ENCODE results near the gene TIAM2.

Gene TIAM2

GRCh38 chr6:155075930-155076695 lies 81.0 kb downstream of the TIAM2 start:
- no peak for TF ChIP-seq POLR2A (IDR thresholded peaks at IDR 0.05; ENCODE audit: low read depth, low read length)
- TF ChIP-seq TAF1 (IDR thresholded peaks at IDR 0.05; ENCODE audit: borderline replicate concordance, low read depth, low read length), result no peak
- no peak for TF ChIP-seq POLR2AphosphoS5 (IDR thresholded peaks at IDR 0.05; ENCODE audit: low read depth, low read length)
- DNase-seq (ENCODE audit: insufficient read length) (no peak), FAIRE-seq (no peak)

- DNase-seq (ENCODE audit: insufficient read length) (no peak), FAIRE-seq (no peak)
- TF ChIP-seq POLR2AphosphoS5 (IDR thresholded peaks at IDR 0.05; ENCODE audit: low read depth, low read length) (no peak), POLR2A (IDR thresholded peaks at IDR 0.05; ENCODE audit: low read depth, low read length) (no peak), TAF1 (IDR thresholded peaks at IDR 0.05; ENCODE audit: borderline replicate concordance, low read depth, low read length) (no peak)
Measured at GRCh38 chr6:155077331-155077730, 82.2 kb downstream of the TIAM2 start.

DNA sequence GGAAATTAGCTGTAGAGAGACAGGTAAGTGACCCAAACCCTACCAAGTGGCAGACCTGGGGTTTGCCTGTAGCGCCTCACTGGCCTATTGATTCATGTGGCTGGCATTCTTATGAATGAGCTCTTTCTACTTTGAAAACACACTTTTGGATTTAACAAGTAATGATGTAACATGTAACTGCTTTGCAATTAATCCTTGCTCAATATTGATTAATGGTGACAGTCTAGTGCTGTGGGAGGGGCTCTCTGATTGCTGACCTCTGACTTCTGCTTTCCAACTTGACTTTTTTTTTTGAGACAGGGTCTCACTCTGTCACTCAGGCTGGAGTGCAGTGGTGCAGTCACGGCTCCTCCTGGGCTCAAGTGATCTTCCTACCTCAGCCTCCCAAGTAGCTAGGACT lies 82.7 kb downstream of the TIAM2 start:
- DNase-seq (ENCODE audit: insufficient read length) (no peak), FAIRE-seq (no peak)
- no peak for TF ChIP-seq POLR2A (IDR thresholded peaks at IDR 0.05; ENCODE audit: low read depth, low read length)
- TF ChIP-seq POLR2AphosphoS5 (IDR thresholded peaks at IDR 0.05; ENCODE audit: low read depth, low read length), result no peak
- no peak for TF ChIP-seq TAF1 (IDR thresholded peaks at IDR 0.05; ENCODE audit: borderline replicate concordance, low read depth, low read length)

DNA sequence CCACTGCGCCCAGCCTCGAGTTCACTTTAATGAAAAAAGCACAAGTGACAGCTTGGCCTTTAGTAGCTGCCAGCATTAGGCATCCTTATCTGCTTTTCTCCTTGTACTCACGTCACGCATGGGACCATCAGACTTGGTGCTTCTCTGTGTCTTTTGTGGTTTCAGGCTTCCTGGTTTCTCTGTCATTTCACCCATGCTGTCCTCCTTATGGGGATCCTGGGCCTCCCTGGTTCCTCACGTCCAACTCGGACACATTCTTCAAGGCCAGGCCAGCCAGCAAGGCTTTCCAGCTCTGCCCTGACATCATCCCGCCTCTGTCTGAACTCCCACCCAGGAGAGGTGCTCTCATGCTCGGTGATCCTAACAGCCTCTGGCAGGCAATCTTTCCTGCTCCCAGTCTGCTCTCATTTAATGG lies 83.2 kb downstream of the TIAM2 start:
- FAIRE-seq (no peak), DNase-seq (ENCODE audit: insufficient read length) (no peak)
- no peak for TF ChIP-seq POLR2AphosphoS5 (IDR thresholded peaks at IDR 0.05; ENCODE audit: low read depth, low read length)
- TF ChIP-seq POLR2A (IDR thresholded peaks at IDR 0.05; ENCODE audit: low read depth, low read length), result no peak
- TF ChIP-seq TAF1 (IDR thresholded peaks at IDR 0.05; ENCODE audit: borderline replicate concordance, low read depth, low read length), result no peak

DNA sequence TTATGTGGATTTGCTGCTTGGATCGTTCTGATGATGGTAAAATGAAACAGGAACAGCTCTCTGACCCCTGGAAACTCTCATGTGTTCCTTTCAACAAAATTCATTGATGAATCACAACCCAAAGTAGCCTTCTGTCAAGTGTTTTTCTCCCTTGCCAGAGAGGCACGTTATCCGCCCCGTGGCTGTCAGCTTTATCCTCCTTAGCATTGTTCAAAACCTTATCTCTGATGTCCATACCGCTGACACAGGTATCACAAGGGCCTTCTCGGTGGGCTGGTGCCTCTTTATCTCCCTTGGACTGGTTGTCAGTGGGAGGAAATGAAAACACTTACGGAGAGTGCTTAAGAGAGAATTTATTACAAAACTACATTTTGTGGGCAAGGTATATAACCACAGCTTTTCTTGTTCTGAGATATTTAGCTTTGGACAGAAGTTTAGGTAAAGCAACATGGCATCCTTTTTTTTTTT lies 84.9 kb downstream of the TIAM2 start:
- DNase-seq (ENCODE audit: insufficient read length), result no peak
- TF ChIP-seq POLR2AphosphoS5 (IDR thresholded peaks at IDR 0.05; ENCODE audit: low read depth, low read length) (no peak), TAF1 (IDR thresholded peaks at IDR 0.05; ENCODE audit: borderline replicate concordance, low read depth, low read length) (no peak), POLR2A (IDR thresholded peaks at IDR 0.05; ENCODE audit: low read depth, low read length) (no peak)

DNA sequence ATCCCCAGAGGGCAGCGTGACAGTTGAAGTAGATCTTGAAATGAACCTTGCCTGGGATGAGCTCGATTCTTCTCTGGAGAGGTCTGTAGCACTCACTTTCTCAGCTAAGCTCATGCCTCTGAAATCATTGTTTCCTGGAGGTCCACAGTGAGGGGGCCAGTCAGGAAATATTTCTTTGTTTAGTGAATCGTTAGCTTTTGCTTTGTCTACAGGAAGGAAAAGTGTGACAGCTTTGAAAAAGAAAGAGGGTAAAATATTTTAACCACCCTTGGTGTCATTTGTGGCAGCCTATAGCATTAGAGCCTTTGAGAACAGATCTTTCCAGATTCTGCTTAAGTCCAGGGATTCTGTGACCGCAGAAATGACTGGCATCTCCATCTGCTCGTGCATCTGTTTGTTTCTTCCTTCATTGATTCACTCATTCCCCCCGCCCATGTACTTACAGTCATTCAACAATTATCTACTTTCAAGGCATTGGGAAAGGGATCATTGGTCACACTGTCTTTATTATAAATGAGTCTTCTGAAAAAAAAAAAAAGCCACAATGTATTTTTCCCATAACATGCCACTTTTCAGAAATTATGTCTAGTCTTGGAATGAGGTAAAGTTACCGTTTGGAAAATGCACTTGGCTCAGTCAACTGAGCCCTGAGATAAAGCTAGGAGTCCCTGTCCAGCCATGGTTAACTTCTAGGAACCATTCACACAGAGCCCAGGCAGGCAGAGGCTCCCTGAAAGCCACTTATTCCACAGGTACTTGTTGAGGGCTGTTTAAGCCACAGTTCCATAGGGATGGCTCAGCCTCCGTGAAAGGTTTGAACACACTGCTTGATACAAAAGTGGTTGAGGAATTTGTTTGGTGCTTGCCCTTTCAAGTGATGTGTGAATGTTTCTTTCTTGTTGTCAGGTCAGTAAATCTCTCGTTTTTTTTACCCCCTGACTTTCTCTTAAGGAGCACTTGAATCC lies 86.0 kb downstream of the TIAM2 start:
- FAIRE-seq (no peak), DNase-seq (ENCODE audit: insufficient read length) (no peak)
- TF ChIP-seq POLR2A (IDR thresholded peaks at IDR 0.05; ENCODE audit: low read depth, low read length) (no peak), TAF1 (IDR thresholded peaks at IDR 0.05; ENCODE audit: borderline replicate concordance, low read depth, low read length) (no peak), POLR2AphosphoS5 (IDR thresholded peaks at IDR 0.05; ENCODE audit: low read depth, low read length) (no peak)

More for the DNA sequence above, 84.9 kb downstream of the TIAM2 start:
- FAIRE-seq, result peak; percentile 78

DNA sequence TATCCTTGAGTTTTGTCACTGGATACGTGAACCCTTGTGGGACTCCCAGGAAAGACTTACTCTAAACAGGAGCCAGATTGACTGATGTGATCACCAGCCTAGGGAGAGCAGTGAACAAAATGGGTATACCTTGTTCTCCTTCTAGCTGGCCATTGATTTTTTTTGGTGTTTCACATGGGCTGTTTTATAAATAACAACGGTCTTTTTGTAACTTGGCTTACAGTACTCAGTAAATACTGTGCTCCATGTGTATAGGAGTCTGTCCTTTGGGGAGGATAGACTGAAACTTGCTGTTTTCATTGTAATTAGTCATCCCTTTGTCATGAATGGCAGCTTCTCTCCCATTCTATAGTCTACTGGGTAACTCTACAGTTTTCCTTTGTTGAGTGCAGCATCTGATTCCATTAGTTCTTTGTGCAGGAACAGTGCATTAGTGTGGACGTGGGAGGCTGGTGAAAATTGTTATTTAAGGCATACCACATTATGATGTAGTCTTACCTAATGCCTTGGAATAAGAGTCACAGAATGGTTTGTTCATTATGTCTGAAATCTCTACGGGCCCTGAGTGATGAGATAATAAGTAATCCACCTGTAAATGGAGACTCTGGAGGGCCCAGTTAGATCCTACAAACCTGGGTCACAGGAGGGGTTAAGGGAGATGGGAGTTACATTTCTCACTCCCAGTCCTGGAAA lies 89.5 kb downstream of the TIAM2 start:
- no peak for TF ChIP-seq TAF1 (IDR thresholded peaks at IDR 0.05; ENCODE audit: borderline replicate concordance, low read depth, low read length)
- TF ChIP-seq POLR2AphosphoS5 (IDR thresholded peaks at IDR 0.05; ENCODE audit: low read depth, low read length), result no peak
- no peak for TF ChIP-seq POLR2A (IDR thresholded peaks at IDR 0.05; ENCODE audit: low read depth, low read length)
- DNase-seq (ENCODE audit: insufficient read length) (no peak), FAIRE-seq (no peak)

DNA sequence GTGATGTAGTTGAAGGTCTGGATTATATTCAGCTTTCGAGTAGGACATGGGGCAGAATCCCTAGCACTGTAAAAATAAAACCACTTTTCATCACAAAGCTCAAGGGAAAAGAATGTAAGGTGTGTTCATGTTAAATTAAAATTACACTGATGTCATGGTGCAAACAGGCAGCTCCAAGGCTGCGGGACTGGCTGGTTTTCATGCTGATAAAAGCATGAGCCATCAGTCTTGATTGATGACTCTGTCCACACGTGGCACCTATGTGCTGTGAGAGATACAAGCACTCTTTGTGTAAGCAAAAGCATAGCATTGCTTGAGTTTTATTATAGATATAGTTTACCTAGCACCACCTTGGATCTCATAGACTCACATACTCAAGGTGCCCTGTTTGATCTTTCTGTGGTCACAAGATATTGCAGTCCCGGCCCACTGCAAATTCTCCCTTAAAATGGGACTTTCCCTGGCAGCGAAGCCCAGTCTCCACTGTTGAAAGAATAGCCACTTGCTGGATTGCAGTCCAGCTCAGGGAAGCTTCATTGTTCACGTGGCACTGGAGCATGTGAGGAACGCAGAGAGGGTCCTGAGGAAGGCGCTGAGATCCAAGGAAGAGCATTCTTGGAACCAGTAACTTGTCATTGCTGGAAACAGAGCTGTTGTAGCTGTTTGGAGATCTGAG lies 90.6 kb downstream of the TIAM2 start:
- DNase-seq (ENCODE audit: insufficient read length), result no peak
- no peak for FAIRE-seq
- TF ChIP-seq POLR2A (IDR thresholded peaks at IDR 0.05; ENCODE audit: low read depth, low read length) (no peak), TAF1 (IDR thresholded peaks at IDR 0.05; ENCODE audit: borderline replicate concordance, low read depth, low read length) (no peak), POLR2AphosphoS5 (IDR thresholded peaks at IDR 0.05; ENCODE audit: low read depth, low read length) (no peak)

DNA sequence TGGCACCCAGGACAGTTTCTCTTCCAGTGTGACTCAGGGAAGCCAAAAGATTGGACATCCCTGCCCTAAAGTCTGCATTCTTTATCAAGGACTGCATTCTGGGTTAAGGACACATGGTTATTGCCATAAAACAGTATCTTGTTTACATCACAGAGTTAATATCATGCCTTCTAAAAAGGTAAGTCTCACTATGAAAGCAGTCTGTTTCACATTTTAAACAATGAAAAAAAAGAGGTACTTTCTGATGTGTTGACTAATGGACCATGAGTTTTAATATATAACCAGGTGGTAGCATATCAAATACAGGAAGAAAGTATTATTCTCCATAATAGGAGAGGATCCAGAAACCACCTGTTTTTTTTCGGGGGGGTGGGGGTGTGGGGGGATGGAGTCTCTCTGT lies 93.7 kb downstream of the TIAM2 start:
- FAIRE-seq, result no peak

GRCh38 chr6:155089746-155090145 lies 94.6 kb downstream of the TIAM2 start:
- TF ChIP-seq POLR2AphosphoS5 (IDR thresholded peaks at IDR 0.05; ENCODE audit: low read depth, low read length), result no peak
- TF ChIP-seq TAF1 (IDR thresholded peaks at IDR 0.05; ENCODE audit: borderline replicate concordance, low read depth, low read length), result no peak
- TF ChIP-seq POLR2A (IDR thresholded peaks at IDR 0.05; ENCODE audit: low read depth, low read length), result no peak
- FAIRE-seq (no peak), DNase-seq (ENCODE audit: insufficient read length) (no peak)

More for the DNA sequence above, 93.7 kb downstream of the TIAM2 start:
- no peak for DNase-seq (ENCODE audit: insufficient read length)
- no peak for TF ChIP-seq POLR2AphosphoS5 (IDR thresholded peaks at IDR 0.05; ENCODE audit: low read depth, low read length)
- TF ChIP-seq POLR2A (IDR thresholded peaks at IDR 0.05; ENCODE audit: low read depth, low read length), result no peak
- TF ChIP-seq TAF1 (IDR thresholded peaks at IDR 0.05; ENCODE audit: borderline replicate concordance, low read depth, low read length), result no peak

Measured in GM12892 (cell line).